BLaER1 (cell line): ENCODE measurements around the gene GBF1.

Experiments used
- H3K27ac ChIP-seq: shearing (Covaris generic); formaldehyde crosslinking; 2 replicates; pipeline ENCODE4 v1.8.1; 2022
- H3K27me3 ChIP-seq: shearing (Covaris generic); formaldehyde crosslinking; 2 replicates; pipeline ENCODE4 v1.8.1; 2022
- H3K36me3 ChIP-seq: shearing (Covaris generic); formaldehyde crosslinking; 2 replicates; pipeline ENCODE4 v1.8.1; 2022
- H3K4me1 ChIP-seq: shearing (Covaris generic); formaldehyde crosslinking; 2 replicates; pipeline ENCODE4 v1.8.1; 2022
- H3K4me2 ChIP-seq: shearing (Covaris generic); formaldehyde crosslinking; 2 replicates; pipeline ENCODE4 v1.8.1; 2022
- H3K4me3 ChIP-seq: shearing (Covaris generic); formaldehyde crosslinking; 2 replicates; pipeline ENCODE4 v1.8.1; 2022
- H3K9ac ChIP-seq: shearing (Covaris generic); formaldehyde crosslinking; 2 replicates; pipeline ENCODE4 v1.8.1; 2022
- H3K9me3 ChIP-seq: shearing (Covaris generic); formaldehyde crosslinking; 2 replicates; pipeline ENCODE4 v1.8.1; 2022
- H4K20me1 ChIP-seq: shearing (Covaris generic); formaldehyde crosslinking; 2 replicates; pipeline ENCODE4 v1.8.1; 2022
- Cebpa-rat ChIP-seq: shearing (Covaris generic); IDR thresholded peaks from 2 replicates; pipeline ENCODE4 v1.8.1; 2022

Gene GBF1

GRCh38 chr10:102310361-102311024 lies 65.2 kb downstream of the GBF1 start:
- Histone ChIP-seq H3K9me3 (no peaks in the 10 kb centered on the region; the same call in 1 of the 2 replicates), H3K27me3 (no peaks in the 10 kb centered on the region), H3K36me3 (peaks cover 23% of the 10 kb centered on the region), H3K27ac (no peak overlapping the region), H3K9ac (no peak overlapping the region), H4K20me1 (peaks cover 78% of the 10 kb centered on the region), H3K4me3 (no peak overlapping the region), H3K4me1 (no peaks in the 10 kb centered on the region), H3K4me2 (no peak overlapping the region)
- TF ChIP-seq Cebpa-rat: no peak

GRCh38 chr10:102311025-102311420 lies 65.7 kb downstream of the GBF1 start:
- no peak for TF ChIP-seq Cebpa-rat
- Histone ChIP-seq H3K4me2 (no peak overlapping the region), H3K9ac (no peak overlapping the region)

DNA sequence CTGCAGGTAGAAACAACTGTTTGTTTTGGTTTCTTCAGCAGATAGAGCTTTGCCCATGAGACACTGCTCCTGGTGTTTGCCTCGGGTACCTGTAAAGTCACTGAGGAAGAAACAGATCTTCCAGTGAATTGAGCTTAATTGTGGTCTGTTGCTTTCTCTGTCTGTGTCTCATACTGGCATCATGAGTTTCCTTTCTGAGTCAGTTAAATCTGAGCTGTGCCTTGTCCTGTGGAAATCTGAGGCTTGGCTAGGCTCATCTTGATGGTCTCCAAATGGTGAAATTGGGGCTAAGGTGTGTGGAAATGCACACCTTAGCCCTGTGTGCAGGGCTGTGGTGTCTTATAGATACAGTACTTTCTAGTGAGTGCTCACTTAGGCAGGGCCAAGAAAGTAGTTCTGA lies 67.4 kb downstream of the GBF1 start:
- H3K27ac ChIP-seq: no peak overlapping the region
- no peaks in the 10 kb centered on the region for H3K27me3 ChIP-seq
- no peak overlapping the region for H3K4me2 ChIP-seq

More at GRCh38 chr10:102311025-102311420, 65.7 kb downstream of the GBF1 start:
- H3K4me1 ChIP-seq: no peaks in the 10 kb centered on the region
- peaks cover 81% of the 10 kb centered on the region for H4K20me1 ChIP-seq
- H3K27me3 ChIP-seq: no peaks in the 10 kb centered on the region
- no peaks in the 10 kb centered on the region; the same call in 1 of the 2 replicates for H3K9me3 ChIP-seq
- H3K27ac ChIP-seq: no peak overlapping the region
- no peak overlapping the region for H3K4me3 ChIP-seq
- peaks cover 25% of the 10 kb centered on the region for H3K36me3 ChIP-seq

GRCh38 chr10:102313221-102313896 lies 68.0 kb downstream of the GBF1 start:
- Histone ChIP-seq H4K20me1 (peaks cover 95% of the 10 kb centered on the region), H3K4me2 (no peak overlapping the region), H3K4me3 (no peak overlapping the region), H3K4me1 (no peaks in the 10 kb centered on the region), H3K27ac (no peak overlapping the region), H3K27me3 (no peaks in the 10 kb centered on the region), H3K36me3 (peaks cover 8% of the 10 kb centered on the region), H3K9me3 (no peaks in the 10 kb centered on the region), H3K9ac (no peak overlapping the region)
- no peak for TF ChIP-seq Cebpa-rat

More for the DNA sequence above, 67.4 kb downstream of the GBF1 start:
- peaks cover 88% of the 10 kb centered on the region for H4K20me1 ChIP-seq
- no peaks in the 10 kb centered on the region; the same call in 1 of the 2 replicates for H3K9me3 ChIP-seq
- H3K4me3 ChIP-seq: no peak overlapping the region
- TF ChIP-seq Cebpa-rat: no peak
- no peak overlapping the region for H3K9ac ChIP-seq
- no peaks in the 10 kb centered on the region for H3K4me1 ChIP-seq
- peaks cover 11% of the 10 kb centered on the region for H3K36me3 ChIP-seq

- Histone ChIP-seq H3K27me3 (no peaks in the 10 kb centered on the region), H3K4me3 (no peak overlapping the region), H3K36me3 (peaks cover 8% of the 10 kb centered on the region), H3K9me3 (no peaks in the 10 kb centered on the region), H3K9ac (no peak overlapping the region), H3K4me1 (no peaks in the 10 kb centered on the region), H3K4me2 (no peak overlapping the region), H3K27ac (no peak overlapping the region), H4K20me1 (peaks cover 99% of the 10 kb centered on the region)
- no peak for TF ChIP-seq Cebpa-rat
These were observed 69.5 kb downstream of the GBF1 start for GRCh38 chr10:102314801-102315200.

DNA sequence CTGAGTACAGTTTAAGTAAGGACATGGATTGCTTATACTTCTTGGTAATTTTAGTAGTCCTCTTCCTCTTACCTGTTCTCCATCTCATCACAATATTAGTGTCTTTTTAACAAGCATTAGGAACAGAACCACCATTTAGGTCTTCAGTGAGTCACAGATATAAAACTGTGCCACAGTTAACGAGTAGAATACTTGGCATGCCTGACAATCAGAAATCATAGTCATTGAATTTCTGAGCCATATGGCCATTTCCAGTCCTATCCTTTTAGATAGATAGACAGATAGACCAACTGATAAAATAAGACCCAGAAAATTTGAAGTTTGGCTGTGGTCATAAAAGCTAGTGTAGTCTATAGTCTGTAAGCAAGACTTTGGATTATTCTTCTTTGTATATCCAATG lies 71.1 kb downstream of the GBF1 start:
- peaks cover 15% of the 10 kb centered on the region for H3K36me3 ChIP-seq
- H4K20me1 ChIP-seq: peaks cover 99% of the 10 kb centered on the region
- H3K4me2 ChIP-seq: no peak overlapping the region
- H3K9ac ChIP-seq: no peak overlapping the region
- H3K27ac ChIP-seq: no peak overlapping the region
- no peaks in the 10 kb centered on the region for H3K27me3 ChIP-seq
- H3K4me3 ChIP-seq: no peak overlapping the region
- no peaks in the 10 kb centered on the region for H3K4me1 ChIP-seq
- no peaks in the 10 kb centered on the region for H3K9me3 ChIP-seq
- TF ChIP-seq Cebpa-rat: no peak

GRCh38 chr10:102322914-102323313 lies 77.6 kb downstream of the GBF1 start:
- no peak overlapping the region for H3K27ac ChIP-seq
- H3K9ac ChIP-seq: no peak overlapping the region
- peaks cover 100% of the 10 kb centered on the region for H4K20me1 ChIP-seq
- H3K9me3 ChIP-seq: no peaks in the 10 kb centered on the region
- peak overlapping the region; percentile 28 for H3K4me2 ChIP-seq
- no peak overlapping the region for H3K4me3 ChIP-seq
- H3K36me3 ChIP-seq: peaks cover 13% of the 10 kb centered on the region
- peaks cover 38% of the 10 kb centered on the region for H3K4me1 ChIP-seq
- no peak for TF ChIP-seq Cebpa-rat
- H3K27me3 ChIP-seq: peaks cover 12% of the 10 kb centered on the region; the same call in 1 of the 2 replicates

GRCh38 chr10:102324061-102324460 lies 78.7 kb downstream of the GBF1 start:
- Histone ChIP-seq H3K4me2 (no peak overlapping the region), H3K36me3 (peaks cover 13% of the 10 kb centered on the region), H3K27ac (no peak overlapping the region), H3K9ac (no peak overlapping the region), H4K20me1 (peaks cover 100% of the 10 kb centered on the region), H3K9me3 (no peaks in the 10 kb centered on the region), H3K27me3 (peaks cover 12% of the 10 kb centered on the region; the same call in 1 of the 2 replicates), H3K4me3 (no peak overlapping the region), H3K4me1 (peaks cover 38% of the 10 kb centered on the region)
- no peak for TF ChIP-seq Cebpa-rat

- Histone ChIP-seq H3K27me3 (peaks cover 12% of the 10 kb centered on the region; the same call in 1 of the 2 replicates), H3K4me3 (no peak overlapping the region), H4K20me1 (peaks cover 100% of the 10 kb centered on the region), H3K4me1 (peaks cover 38% of the 10 kb centered on the region), H3K36me3 (peaks cover 17% of the 10 kb centered on the region), H3K27ac (no peak overlapping the region), H3K9ac (no peak overlapping the region), H3K9me3 (no peaks in the 10 kb centered on the region), H3K4me2 (peak overlapping the region; percentile 42; the same call in 1 of the 2 replicates)
- no peak for TF ChIP-seq Cebpa-rat
These were observed 80.7 kb downstream of the GBF1 start for GRCh38 chr10:102326031-102326430.

DNA sequence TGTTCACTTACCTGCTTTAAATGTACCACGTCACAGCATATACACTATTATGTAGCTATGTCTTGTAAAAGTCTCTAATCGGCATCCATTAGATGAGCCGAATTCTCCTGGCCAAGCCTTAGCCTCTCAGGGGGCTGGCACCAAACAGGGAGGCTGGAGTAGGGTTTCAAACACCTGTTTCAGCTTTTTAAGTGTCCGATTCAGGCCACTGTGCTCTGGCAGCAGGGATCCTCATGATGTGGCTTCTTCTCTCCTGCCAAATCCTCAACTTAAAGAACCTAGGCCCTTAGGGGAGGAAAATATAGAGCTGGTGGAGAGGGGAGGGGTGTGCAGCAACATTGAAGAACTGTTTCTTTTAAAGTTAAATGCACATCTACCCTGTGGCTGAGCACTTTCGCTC lies 81.7 kb downstream of the GBF1 start:
- no peak for TF ChIP-seq Cebpa-rat
- peaks cover 100% of the 10 kb centered on the region for H4K20me1 ChIP-seq
- H3K27me3 ChIP-seq: peaks cover 8% of the 10 kb centered on the region; the same call in 1 of the 2 replicates
- H3K36me3 ChIP-seq: peaks cover 10% of the 10 kb centered on the region; the same call in 1 of the 2 replicates
- H3K4me1 ChIP-seq: peaks cover 38% of the 10 kb centered on the region
- H3K27ac ChIP-seq: no peak overlapping the region
- no peak overlapping the region for H3K4me2 ChIP-seq
- no peaks in the 10 kb centered on the region for H3K9me3 ChIP-seq
- H3K4me3 ChIP-seq: no peak overlapping the region
- no peak overlapping the region for H3K9ac ChIP-seq
